HEK293 (cell line): Measurements from ENCODE around the gene CPAMD8.

ENCODE experiments used
- CTCF ChIA-PET: fragments of 350-600 bp; formaldehyde crosslinking; extraction: SDS; loops from one replicate; lab custom pipeline; 2021; ENCODE audit warnings: antibody characterized with exemption; lab: Yijun Ruan, JAX
- POLR2A ChIA-PET: fragments of 300-600 bp; formaldehyde crosslinking; extraction: SDS; loops from one replicate; lab custom pipeline; 2020; ENCODE audit warnings: antibody characterized with exemption, inconsistent platforms; lab: Yijun Ruan, JAX
- H3K27ac ChIP-seq: fragments of 200-500 bp; sonication (Bioruptor generic); 2 replicates; pipeline ENCODE4 v1.5.1; 2014; ENCODE audit warnings: low read depth, low read length, control low read depth, inconsistent platforms; ENCODE audit errors: extremely low read depth
- H3K36me3 ChIP-seq, 2 experiments: fragments of 200-500 bp in 1 of 2; sonication (Bioruptor generic) in 1 of 2; 1 replicate in 1 of 2; 2 replicates in 1 of 2; pipeline ENCODE4 v1.5.1; 2014 to 2017; ENCODE audit warnings: inconsistent platforms in 2 of 2, low read length in 2 of 2; ENCODE audit not compliant: control insufficient read depth in 2 of 2, insufficient read depth in 1 of 2
- H3K4me1 ChIP-seq: fragments of 200-500 bp; sonication (Bioruptor generic); 2 replicates; pipeline ENCODE4 v1.5.1; 2014; ENCODE audit warnings: mild to moderate bottlenecking, low read length, inconsistent platforms; ENCODE audit not compliant: control insufficient read depth, insufficient read depth
- H3K4me3 ChIP-seq: 2 replicates; pipeline ENCODE4 v1.5.1; 2011; ENCODE audit warnings: low read depth, mild to moderate bottlenecking, control low read depth, low read length, moderate library complexity
- H3K9me3 ChIP-seq: fragments of 200-500 bp; sonication (Bioruptor generic); 2 replicates; pipeline ENCODE4 v1.5.1; 2014; ENCODE audit warnings: low read depth, low read length, inconsistent platforms; ENCODE audit not compliant: control insufficient read depth, insufficient read depth
- BCL6B ChIP-seq: fragments of 450-650 bp; formaldehyde crosslinking; IDR thresholded peaks from 2 replicates; pipeline ENCODE4 v1.5.1; 2017; ENCODE audit warnings: missing biosample characterization, missing genetic modification characterization
- KLF17 ChIP-seq: fragments of 450-650 bp; formaldehyde crosslinking; IDR thresholded peaks from 2 replicates; pipeline ENCODE4 v1.5.1; 2016; ENCODE audit warnings: missing biosample characterization, missing genetic modification characterization
- MEIS1 ChIP-seq: sonication (generic); formaldehyde crosslinking; IDR thresholded peaks from 2 replicates; pipeline ENCODE4 v1.8.1; 2022; ENCODE audit warnings: missing genetic modification reagents, mild to moderate bottlenecking, borderline replicate concordance
- MYNN ChIP-seq: fragments of 450-650 bp; formaldehyde crosslinking; IDR thresholded peaks from 2 replicates; pipeline ENCODE4 v1.5.1; 2016; ENCODE audit warnings: missing biosample characterization, missing genetic modification characterization, borderline replicate concordance
- PATZ1 ChIP-seq: fragments of 450-650 bp; formaldehyde crosslinking; IDR thresholded peaks from 2 replicates; pipeline ENCODE4 v1.5.1; 2016; ENCODE audit warnings: missing biosample characterization, missing genetic modification characterization
- SCRT2 ChIP-seq: fragments of 450-650 bp; formaldehyde crosslinking; IDR thresholded peaks from 2 replicates; pipeline ENCODE4 v1.5.1; 2016; ENCODE audit warnings: missing biosample characterization, missing genetic modification characterization
- ZBTB44 ChIP-seq: fragments of 450-650 bp; IDR thresholded peaks from 2 replicates; pipeline ENCODE4 v1.5.1; 2018; ENCODE audit warnings: missing biosample characterization, mild to moderate bottlenecking, missing genetic modification characterization
- ZBTB8A ChIP-seq: fragments of 450-650 bp; formaldehyde crosslinking; IDR thresholded peaks from 2 replicates; pipeline ENCODE4 v1.5.1; 2016; ENCODE audit warnings: missing biosample characterization, missing genetic modification characterization
- ZEB2 ChIP-seq: fragments of 450-650 bp; formaldehyde crosslinking; IDR thresholded peaks from 2 replicates; pipeline ENCODE4 v1.5.1; 2016; ENCODE audit warnings: missing biosample characterization, missing genetic modification characterization
- ZIC2 ChIP-seq: fragments of 450-650 bp; formaldehyde crosslinking; IDR thresholded peaks from 2 replicates; pipeline ENCODE4 v1.5.1; 2016; ENCODE audit warnings: missing biosample characterization, missing genetic modification characterization
- ZNF133 ChIP-seq: fragments of 450-650 bp; formaldehyde crosslinking; IDR thresholded peaks from 2 replicates; pipeline ENCODE4 v1.5.1; 2016; ENCODE audit warnings: missing biosample characterization, missing genetic modification characterization
- ZNF140 ChIP-seq: fragments of 450-650 bp; formaldehyde crosslinking; IDR thresholded peaks from 2 replicates; pipeline ENCODE4 v1.5.1; 2016; ENCODE audit warnings: missing biosample characterization, missing genetic modification characterization
- ZNF19 ChIP-seq: fragments of 450-650 bp; formaldehyde crosslinking; IDR thresholded peaks from 2 replicates; pipeline ENCODE4; 2016; ENCODE audit warnings: missing biosample characterization, missing genetic modification characterization, low read depth
- ZNF23 ChIP-seq: fragments of 450-650 bp; formaldehyde crosslinking; IDR thresholded peaks from 2 replicates; pipeline ENCODE4 v1.5.1; 2016; ENCODE audit warnings: missing biosample characterization, missing genetic modification characterization, borderline replicate concordance
- ZNF239 ChIP-seq: fragments of 450-650 bp; formaldehyde crosslinking; IDR thresholded peaks from 2 replicates; pipeline ENCODE4 v1.5.1; 2016; ENCODE audit warnings: missing biosample characterization, missing genetic modification characterization
- ZNF24 ChIP-seq: fragments of 450-650 bp; formaldehyde crosslinking; IDR thresholded peaks from 2 replicates; pipeline ENCODE4 v1.5.1; 2016; ENCODE audit warnings: missing biosample characterization, missing genetic modification characterization
- ZNF302 ChIP-seq: fragments of 450-650 bp; formaldehyde crosslinking; IDR thresholded peaks from 2 replicates; pipeline ENCODE4 v1.5.1; 2016; ENCODE audit warnings: missing biosample characterization, missing genetic modification characterization, low read depth
- ZNF449 ChIP-seq: fragments of 450-650 bp; formaldehyde crosslinking; IDR thresholded peaks from 2 replicates; pipeline ENCODE4 v1.5.1; 2017; ENCODE audit warnings: missing biosample characterization, mild to moderate bottlenecking, missing genetic modification characterization, moderate library complexity
- ZNF514 ChIP-seq: fragments of 450-650 bp; formaldehyde crosslinking; IDR thresholded peaks from 2 replicates; pipeline ENCODE4 v1.5.1; 2016; ENCODE audit warnings: missing biosample characterization, missing genetic modification characterization
- ZNF580 ChIP-seq: fragments of 450-650 bp; formaldehyde crosslinking; IDR thresholded peaks from 2 replicates; pipeline ENCODE4 v1.5.1; 2016; ENCODE audit warnings: missing biosample characterization, missing genetic modification characterization
- ZNF701 ChIP-seq: fragments of 450-650 bp; formaldehyde crosslinking; IDR thresholded peaks from 2 replicates; pipeline ENCODE4 v1.5.1; 2016; ENCODE audit warnings: missing biosample characterization, missing genetic modification characterization
- ZNF707 ChIP-seq: fragments of 450-650 bp; formaldehyde crosslinking; IDR thresholded peaks from 2 replicates; pipeline ENCODE4 v1.5.1; 2016; ENCODE audit warnings: missing biosample characterization, missing genetic modification characterization
- ZNF777 ChIP-seq: fragments of 450-650 bp; formaldehyde crosslinking; IDR thresholded peaks from 2 replicates; pipeline ENCODE4 v1.5.1; 2017; ENCODE audit warnings: missing biosample characterization, missing genetic modification characterization, borderline replicate concordance
- ZNF785 ChIP-seq: fragments of 450-650 bp; formaldehyde crosslinking; IDR thresholded peaks from 2 replicates; pipeline ENCODE4 v1.5.1; 2016; ENCODE audit warnings: missing biosample characterization, missing genetic modification characterization
- ZSCAN16 ChIP-seq: fragments of 450-650 bp; formaldehyde crosslinking; IDR thresholded peaks from 2 replicates; pipeline ENCODE4 v1.5.1; 2016; ENCODE audit warnings: missing biosample characterization, missing genetic modification characterization

Gene CPAMD8

GRCh38 chr19:16861834-16862233, 164.8 kb downstream of the CPAMD8 start:
- TF ChIP-seq ZSCAN16 (tag by site-specific recombination) = no peak
- TF ChIP-seq ZNF777 (tag by site-specific recombination) = no peak
- no peak for TF ChIP-seq BCL6B
- TF ChIP-seq ZNF785 (tag by site-specific recombination) = no peak
- no peak for TF ChIP-seq ZIC2 (tag by site-specific recombination)
- TF ChIP-seq SCRT2 (tag by site-specific recombination) = no peak
- no peak for TF ChIP-seq ZNF580 (tag by site-specific recombination)
- TF ChIP-seq ZNF140 (tag by site-specific recombination) = no peak
- no peaks in the 10 kb centered on the region for H3K4me1 ChIP-seq
- H3K27ac ChIP-seq = no peak overlapping the region
- H3K36me3 ChIP-seq = peaks cover 15 to 77% of the 10 kb centered on the region in 2 experiments; a peak in 2 of 3 replicates
- POLR2A ChIA-PET = no interaction called here
- no peaks in the 10 kb centered on the region for H3K9me3 ChIP-seq
- H3K4me3 ChIP-seq = no peak overlapping the region
- CTCF ChIA-PET = no interaction called here

- no peak for TF ChIP-seq MEIS1 (CRISPR knock-in tag)
- TF ChIP-seq ZNF449 (tag by site-specific recombination) = no peak
- TF ChIP-seq ZNF701 (tag by site-specific recombination) = no peak
- no peak for TF ChIP-seq ZNF707
- TF ChIP-seq ZBTB8A (tag by site-specific recombination) = no peak
- TF ChIP-seq ZEB2 = no peak
- TF ChIP-seq ZNF24 (tag by site-specific recombination) = no peak
- TF ChIP-seq ZBTB44 (tag by site-specific recombination) = no peak
- no peak for TF ChIP-seq KLF17 (tag by site-specific recombination)
- Histone ChIP-seq H3K9me3 (no peaks in the 10 kb centered on the region), H3K36me3 (peaks cover 15 to 72% of the 10 kb centered on the region in 2 experiments; a peak in 2 of 3 replicates), H3K4me1 (no peaks in the 10 kb centered on the region), H3K4me3 (no peak overlapping the region), H3K27ac (no peak overlapping the region)
- ChIA-PET CTCF (no interaction called here), POLR2A (interaction anchor here (0.6 kb wide), 1 partner anchor 126 kb away, joined by 3 read pairs; no protein-coding TSS in a partner anchor)
Measured at GRCh38 chr19:16861011-16861410, 165.6 kb downstream of the CPAMD8 start.

- TF ChIP-seq ZNF133 (tag by site-specific recombination) (no peak), ZNF239 (tag by site-specific recombination) (no peak), PATZ1 (no peak), ZNF514 (tag by site-specific recombination) (no peak), MYNN (tag by site-specific recombination) (no peak), ZNF19 (tag by site-specific recombination) (no peak), ZNF302 (tag by site-specific recombination) (no peak), ZNF23 (tag by site-specific recombination) (no peak)
- no peak overlapping the region for H3K27ac ChIP-seq
- no peak overlapping the region for H3K4me3 ChIP-seq
- peaks cover 15 to 65% of the 10 kb centered on the region in 2 experiments; a peak in 2 of 3 replicates for H3K36me3 ChIP-seq
- no peaks in the 10 kb centered on the region for H3K9me3 ChIP-seq
- CTCF ChIA-PET = interaction anchor here (0.7 kb wide), 1 partner anchor 120 kb away, joined by 3 read pairs; no protein-coding TSS in a partner anchor
- no peaks in the 10 kb centered on the region for H3K4me1 ChIP-seq
- POLR2A ChIA-PET = no interaction called here
Measured at GRCh38 chr19:16860118-16860517, 166.5 kb downstream of the CPAMD8 start.
